ENCODE results near the gene CAMK1D. TPM values are rescaled to one million over a fixed set of nuclear protein-coding genes. Genes with fewer than 3 reads are reported as not detected.

CAMK1D gene
- total RNA-seq, 1 donor from 2014 or later = 6.5 TPM

- no peak for DNase-seq (ENCODE audit: low read depth, low spot score)
- Mint-ChIP-seq H3K4me3 (no peak overlapping the region), H3K36me3 (ENCODE audit: low read depth) (no peaks in the 10 kb centered on the region), H3K4me1 (no peaks in the 10 kb centered on the region), H3K27me3 (ENCODE audit: low read depth) (no peaks in the 10 kb centered on the region), H3K9me3 (peaks cover 1% of the 10 kb centered on the region), H3K27ac (ENCODE audit: unreplicated experiment) (no peak overlapping the region)
- TF ChIP-seq, protein P1, sequence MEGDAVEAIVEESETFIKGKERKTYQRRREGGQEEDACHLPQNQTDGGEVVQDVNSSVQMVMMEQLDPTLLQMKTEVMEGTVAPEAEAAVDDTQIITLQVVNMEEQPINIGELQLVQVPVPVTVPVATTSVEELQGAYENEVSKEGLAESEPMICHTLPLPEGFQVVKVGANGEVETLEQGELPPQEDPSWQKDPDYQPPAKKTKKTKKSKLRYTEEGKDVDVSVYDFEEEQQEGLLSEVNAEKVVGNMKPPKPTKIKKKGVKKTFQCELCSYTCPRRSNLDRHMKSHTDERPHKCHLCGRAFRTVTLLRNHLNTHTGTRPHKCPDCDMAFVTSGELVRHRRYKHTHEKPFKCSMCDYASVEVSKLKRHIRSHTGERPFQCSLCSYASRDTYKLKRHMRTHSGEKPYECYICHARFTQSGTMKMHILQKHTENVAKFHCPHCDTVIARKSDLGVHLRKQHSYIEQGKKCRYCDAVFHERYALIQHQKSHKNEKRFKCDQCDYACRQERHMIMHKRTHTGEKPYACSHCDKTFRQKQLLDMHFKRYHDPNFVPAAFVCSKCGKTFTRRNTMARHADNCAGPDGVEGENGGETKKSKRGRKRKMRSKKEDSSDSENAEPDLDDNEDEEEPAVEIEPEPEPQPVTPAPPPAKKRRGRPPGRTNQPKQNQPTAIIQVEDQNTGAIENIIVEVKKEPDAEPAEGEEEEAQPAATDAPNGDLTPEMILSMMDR (conservative IDR thresholded peaks at IDR 0.05) = no peak
Measured at GRCh38 chr10:12391206-12391605, 41.9 kb downstream of the CAMK1D start.

DNA sequence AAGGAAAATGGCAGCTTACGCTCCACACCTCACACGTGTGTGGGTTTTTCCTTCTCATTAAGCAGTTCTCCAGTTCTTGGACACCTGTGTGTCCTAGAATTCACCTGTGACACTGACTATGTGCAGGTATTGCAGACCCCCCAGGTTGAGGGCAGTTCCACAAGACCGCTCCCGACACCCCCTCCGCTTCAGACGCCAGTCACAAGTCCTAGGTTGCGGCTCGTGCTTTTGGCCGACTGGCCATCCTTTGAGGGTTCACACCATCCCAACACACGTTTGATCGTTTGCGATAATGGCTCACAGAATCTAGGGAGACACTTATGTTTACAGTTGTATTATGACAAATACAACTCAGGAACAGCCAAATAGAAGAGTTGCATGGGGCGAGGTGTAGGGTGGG is 44.5 kb downstream of the CAMK1D start:
- H3K4me1 Mint-ChIP-seq = peaks cover 5% of the 10 kb centered on the region
- no peak for DNase-seq (ENCODE audit: low read depth, low spot score)
- peaks cover 2% of the 10 kb centered on the region for H3K9me3 Mint-ChIP-seq
- H3K27me3 Mint-ChIP-seq (ENCODE audit: low read depth) = no peaks in the 10 kb centered on the region
- H3K4me3 Mint-ChIP-seq = no peak overlapping the region
- H3K36me3 Mint-ChIP-seq (ENCODE audit: low read depth) = no peaks in the 10 kb centered on the region
- no peak overlapping the region for H3K27ac Mint-ChIP-seq (ENCODE audit: unreplicated experiment)
- TF ChIP-seq, protein P1 (conservative IDR thresholded peaks at IDR 0.05) = no peak

- TF ChIP-seq, protein P1 (conservative IDR thresholded peaks at IDR 0.05) = no peak
- no peaks in the 10 kb centered on the region for H3K36me3 Mint-ChIP-seq (ENCODE audit: low read depth)
- H3K27ac Mint-ChIP-seq (ENCODE audit: unreplicated experiment) = peak overlapping the region; percentile 12
- no peak overlapping the region for H3K4me3 Mint-ChIP-seq
- peaks cover 5% of the 10 kb centered on the region for H3K4me1 Mint-ChIP-seq
- peaks cover 2% of the 10 kb centered on the region for H3K9me3 Mint-ChIP-seq
- H3K27me3 Mint-ChIP-seq (ENCODE audit: low read depth) = no peaks in the 10 kb centered on the region
- no peak for DNase-seq (ENCODE audit: low read depth, low spot score)
Measured at GRCh38 chr10:12394241-12395033, 45.1 kb downstream of the CAMK1D start.

GRCh38 chr10:12396093-12396492 is 46.7 kb downstream of the CAMK1D start:
- peaks cover 5% of the 10 kb centered on the region for H3K4me1 Mint-ChIP-seq
- DNase-seq (ENCODE audit: low read depth, low spot score) = no peak
- H3K36me3 Mint-ChIP-seq (ENCODE audit: low read depth) = no peaks in the 10 kb centered on the region
- H3K9me3 Mint-ChIP-seq = peaks cover 2% of the 10 kb centered on the region
- H3K27me3 Mint-ChIP-seq (ENCODE audit: low read depth) = no peaks in the 10 kb centered on the region
- H3K27ac Mint-ChIP-seq (ENCODE audit: unreplicated experiment) = peak overlapping the region; percentile 91
- TF ChIP-seq, protein P1 (conservative IDR thresholded peaks at IDR 0.05) = no peak
- no peak overlapping the region for H3K4me3 Mint-ChIP-seq

- H3K27me3 Mint-ChIP-seq (ENCODE audit: low read depth) = no peaks in the 10 kb centered on the region
- H3K36me3 Mint-ChIP-seq (ENCODE audit: low read depth) = no peaks in the 10 kb centered on the region
- DNase-seq (ENCODE audit: low read depth, low spot score) = no peak
- TF ChIP-seq, protein P1 (conservative IDR thresholded peaks at IDR 0.05) = no peak
- H3K27ac Mint-ChIP-seq (ENCODE audit: unreplicated experiment) = no peak overlapping the region
- H3K4me3 Mint-ChIP-seq = no peak overlapping the region
- peaks cover 5% of the 10 kb centered on the region for H3K4me1 Mint-ChIP-seq
- peaks cover 2% of the 10 kb centered on the region for H3K9me3 Mint-ChIP-seq
Measured at GRCh38 chr10:12396567-12396966, 47.2 kb downstream of the CAMK1D start.

All from neural crest cell (in vitro differentiated cells).